Measurements from ENCODE around the gene BCAR3. TPM values are rescaled to one million over a fixed set of nuclear protein-coding genes. Genes with fewer than 3 reads are reported as not detected.

Gene BCAR3
- total RNA-seq, 5 donors from 2014 or later (not counting 1 experiment from before 2014, with no cell fraction given) = 0.63 to 2.5 (median 1.4) TPM

DNA sequence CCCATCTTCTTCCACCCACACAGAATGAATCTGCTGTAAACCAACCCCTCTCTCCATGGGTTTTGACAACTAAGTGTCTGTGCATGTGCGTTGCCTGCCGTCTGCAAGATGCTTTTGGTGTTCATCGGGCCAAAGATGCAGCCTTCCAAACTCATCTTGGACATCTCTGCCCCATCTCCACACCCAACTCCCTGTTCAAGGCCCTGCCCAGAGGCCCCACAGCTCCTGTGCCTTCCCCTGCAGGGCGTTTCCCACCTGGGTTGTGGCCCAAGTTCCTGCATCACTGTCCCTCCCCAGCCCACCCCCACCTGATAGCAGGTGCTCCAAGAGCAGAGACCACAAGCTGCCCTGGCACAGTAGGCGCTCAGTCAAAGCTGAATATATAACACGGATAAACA is 103.2 kb downstream of the BCAR3 start:
- Histone ChIP-seq H3K4me3 (ENCODE audit: control insufficient read depth in 1 of 2, extremely low read depth in 1 of 2, low read length in 1 of 2) (no peak overlapping the region), H3K27me3 (replicated peaks in 1 of 2; ENCODE audit: control insufficient read depth in 2 of 2, extremely low read depth in 1 of 2, insufficient read depth in 2 of 2, low read length in 1 of 2) (no peaks in the 10 kb centered on the region), H3K4me1 (ENCODE audit: control insufficient read depth in 1 of 2, extremely low read depth in 1 of 2, insufficient read depth in 2 of 2, low read length in 2 of 2) (no peaks in the 10 kb centered on the region), H3K27ac (ENCODE audit: low read length) (no peak overlapping the region), H3K9me3 (no peaks in the 10 kb centered on the region), H3K36me3 (ENCODE audit: control insufficient read depth in 2 of 2, extremely low read depth in 1 of 2, insufficient read depth in 1 of 2, low read length in 1 of 2) (no peaks in the 10 kb centered on the region)
- ATAC-seq (replicated peaks in 1 of 4) (no peak), DNase-seq (no peak)
- 90% methylated on average over 4 of the region's 6 CpGs for WGBS (ENCODE audit: insufficient coverage)
- Mint-ChIP-seq H3K27me3 (no peaks in the 10 kb centered on the region), H3K27ac (no peak overlapping the region), H3K4me3 (no peak overlapping the region), H3K9me3 (no peaks in the 10 kb centered on the region), H3K36me3 (no peaks in the 10 kb centered on the region), H3K4me1 (no peaks in the 10 kb centered on the region)
- CTCF ChIA-PET = no interaction called here
- POLR2A ChIA-PET = no interaction called here

GRCh38 chr1:93577536-93578432 is 103.9 kb downstream of the BCAR3 start:
- Histone ChIP-seq H3K4me1 (ENCODE audit: control insufficient read depth in 1 of 2, extremely low read depth in 1 of 2, insufficient read depth in 2 of 2, low read length in 2 of 2) (no peaks in the 10 kb centered on the region), H3K4me3 (ENCODE audit: control insufficient read depth in 1 of 2, extremely low read depth in 1 of 2, low read length in 1 of 2) (no peak overlapping the region), H3K27ac (ENCODE audit: low read length) (no peak overlapping the region), H3K27me3 (replicated peaks in 1 of 2; ENCODE audit: control insufficient read depth in 2 of 2, extremely low read depth in 1 of 2, insufficient read depth in 2 of 2, low read length in 1 of 2) (no peaks in the 10 kb centered on the region), H3K9me3 (no peaks in the 10 kb centered on the region), H3K36me3 (ENCODE audit: control insufficient read depth in 2 of 2, extremely low read depth in 1 of 2, insufficient read depth in 1 of 2, low read length in 1 of 2) (no peaks in the 10 kb centered on the region)
- ChIA-PET CTCF (no interaction called here), POLR2A (no interaction called here)
- Mint-ChIP-seq H3K27ac (no peak overlapping the region), H3K36me3 (no peaks in the 10 kb centered on the region), H3K27me3 (no peaks in the 10 kb centered on the region), H3K9me3 (no peaks in the 10 kb centered on the region), H3K4me1 (no peaks in the 10 kb centered on the region), H3K4me3 (no peak overlapping the region)
- 91% methylated on average over 17 of the region's 18 CpGs for WGBS (ENCODE audit: insufficient coverage)
- DNase-seq (no peak), ATAC-seq (replicated peaks in 1 of 4) (no peak)

GRCh38 chr1:93576746-93577145 is 104.9 kb downstream of the BCAR3 start:
- Histone ChIP-seq H3K4me3 (ENCODE audit: control insufficient read depth in 1 of 2, extremely low read depth in 1 of 2, low read length in 1 of 2) (no peak overlapping the region), H3K9me3 (no peaks in the 10 kb centered on the region), H3K27me3 (replicated peaks in 1 of 2; ENCODE audit: control insufficient read depth in 2 of 2, extremely low read depth in 1 of 2, insufficient read depth in 2 of 2, low read length in 1 of 2) (no peaks in the 10 kb centered on the region), H3K27ac (ENCODE audit: low read length) (no peak overlapping the region), H3K4me1 (ENCODE audit: control insufficient read depth in 1 of 2, extremely low read depth in 1 of 2, insufficient read depth in 2 of 2, low read length in 2 of 2) (no peaks in the 10 kb centered on the region), H3K36me3 (ENCODE audit: control insufficient read depth in 2 of 2, extremely low read depth in 1 of 2, insufficient read depth in 1 of 2, low read length in 1 of 2) (no peaks in the 10 kb centered on the region)
- Mint-ChIP-seq H3K27me3 (no peaks in the 10 kb centered on the region), H3K4me3 (no peak overlapping the region), H3K4me1 (no peaks in the 10 kb centered on the region), H3K27ac (no peak overlapping the region), H3K36me3 (no peaks in the 10 kb centered on the region), H3K9me3 (no peaks in the 10 kb centered on the region)
- DNase-seq = no peak
- POLR2A ChIA-PET = no interaction called here
- ATAC-seq (replicated peaks in 1 of 4) = no peak
- CTCF ChIA-PET = interaction anchor here in 1 of 2 donors (0.6 kb wide), 1 partner anchor 101 kb away, joined by 3 read pairs; no protein-coding TSS in a partner anchor
- WGBS (ENCODE audit: insufficient coverage) = no CpG with 5 or more reads among the region's 2 CpGs

- Mint-ChIP-seq H3K9me3 (no peaks in the 10 kb centered on the region), H3K27me3 (no peaks in the 10 kb centered on the region), H3K36me3 (no peaks in the 10 kb centered on the region), H3K4me3 (no peak overlapping the region), H3K4me1 (no peaks in the 10 kb centered on the region), H3K27ac (no peak overlapping the region)
- no peak overlapping the region for H3K4me3 ChIP-seq (ENCODE audit: control insufficient read depth in 1 of 2, extremely low read depth in 1 of 2, low read length in 1 of 2)
- no peaks in the 10 kb centered on the region for H3K9me3 ChIP-seq
- 93% methylated on average over 6 of the region's 9 CpGs for WGBS (ENCODE audit: insufficient coverage)
- ChIA-PET POLR2A (no interaction called here), CTCF (interaction anchor here in 1 of 2 donors (0.6 kb wide), 1 partner anchor 100 kb away, joined by 3 read pairs; no protein-coding TSS in a partner anchor)
- DNase-seq (no peak), ATAC-seq (replicated peaks in 1 of 4) (no peak)
- no peak overlapping the region for H3K27ac ChIP-seq (ENCODE audit: low read length)
- no peaks in the 10 kb centered on the region for H3K4me1 ChIP-seq (ENCODE audit: control insufficient read depth in 1 of 2, extremely low read depth in 1 of 2, insufficient read depth in 2 of 2, low read length in 2 of 2)
- no peaks in the 10 kb centered on the region for H3K36me3 ChIP-seq (ENCODE audit: control insufficient read depth in 2 of 2, extremely low read depth in 1 of 2, insufficient read depth in 1 of 2, low read length in 1 of 2)
- H3K27me3 ChIP-seq (replicated peaks in 1 of 2; ENCODE audit: control insufficient read depth in 2 of 2, extremely low read depth in 1 of 2, insufficient read depth in 2 of 2, low read length in 1 of 2) = no peaks in the 10 kb centered on the region
These were observed 105.3 kb downstream of the BCAR3 start for GRCh38 chr1:93576346-93576745.

- no peak for DNase-seq
- CTCF ChIA-PET = interaction anchor here in 1 of 2 donors (0.6 kb wide), 1 partner anchor 100 kb away, joined by 3 read pairs; no protein-coding TSS in a partner anchor
- POLR2A ChIA-PET = no interaction called here
- Mint-ChIP-seq H3K36me3 (no peaks in the 10 kb centered on the region), H3K4me3 (no peak overlapping the region), H3K27me3 (no peaks in the 10 kb centered on the region), H3K27ac (no peak overlapping the region), H3K4me1 (no peaks in the 10 kb centered on the region), H3K9me3 (no peaks in the 10 kb centered on the region)
- no peak overlapping the region for H3K4me3 ChIP-seq (ENCODE audit: control insufficient read depth in 1 of 2, extremely low read depth in 1 of 2, low read length in 1 of 2)
- ATAC-seq (replicated peaks in 1 of 4) = no peak
- no peak overlapping the region for H3K27ac ChIP-seq (ENCODE audit: low read length)
- no peaks in the 10 kb centered on the region for H3K36me3 ChIP-seq (ENCODE audit: control insufficient read depth in 2 of 2, extremely low read depth in 1 of 2, insufficient read depth in 1 of 2, low read length in 1 of 2)
- H3K9me3 ChIP-seq = no peaks in the 10 kb centered on the region
- WGBS (ENCODE audit: insufficient coverage) = 93% methylated on average over 7 of the region's 10 CpGs
- H3K4me1 ChIP-seq (ENCODE audit: control insufficient read depth in 1 of 2, extremely low read depth in 1 of 2, insufficient read depth in 2 of 2, low read length in 2 of 2) = no peaks in the 10 kb centered on the region
- H3K27me3 ChIP-seq (replicated peaks in 1 of 2; ENCODE audit: control insufficient read depth in 2 of 2, extremely low read depth in 1 of 2, insufficient read depth in 2 of 2, low read length in 1 of 2) = no peaks in the 10 kb centered on the region
These were observed 105.9 kb downstream of the BCAR3 start for GRCh38 chr1:93575621-93576284.

- no peaks in the 10 kb centered on the region for H3K27me3 ChIP-seq (replicated peaks in 1 of 2; ENCODE audit: control insufficient read depth in 2 of 2, extremely low read depth in 1 of 2, insufficient read depth in 2 of 2, low read length in 1 of 2)
- no peaks in the 10 kb centered on the region for H3K27me3 Mint-ChIP-seq
- no peak overlapping the region for H3K4me3 ChIP-seq (ENCODE audit: control insufficient read depth in 1 of 2, extremely low read depth in 1 of 2, low read length in 1 of 2)
- H3K4me1 Mint-ChIP-seq = no peaks in the 10 kb centered on the region
- DNase-seq (no peak), ATAC-seq (replicated peaks in 1 of 4) (no peak)
- no peaks in the 10 kb centered on the region for H3K9me3 ChIP-seq
- WGBS (ENCODE audit: insufficient coverage) = 88% methylated on average over 6 of the region's 6 CpGs
- no peaks in the 10 kb centered on the region for H3K4me1 ChIP-seq (ENCODE audit: control insufficient read depth in 1 of 2, extremely low read depth in 1 of 2, insufficient read depth in 2 of 2, low read length in 2 of 2)
- H3K36me3 Mint-ChIP-seq = no peaks in the 10 kb centered on the region
- H3K36me3 ChIP-seq (ENCODE audit: control insufficient read depth in 2 of 2, extremely low read depth in 1 of 2, insufficient read depth in 1 of 2, low read length in 1 of 2) = no peaks in the 10 kb centered on the region
- no peaks in the 10 kb centered on the region for H3K9me3 Mint-ChIP-seq
- no peak overlapping the region for H3K27ac ChIP-seq (ENCODE audit: low read length)
- no peak overlapping the region for H3K4me3 Mint-ChIP-seq
- no peak overlapping the region for H3K27ac Mint-ChIP-seq
- POLR2A ChIA-PET = no interaction called here
- CTCF ChIA-PET = no interaction called here
These were observed 106.6 kb downstream of the BCAR3 start for GRCh38 chr1:93574991-93575390.

All from T-cell (primary cell).